DOHH2 (cell line): ENCODE measurements around the gene SNW1.
"Not testable (repeated sequence)": the region's sequence is repeated elsewhere in the genome, so short reads cannot be mapped to it uniquely, and the experiment has no call there.

Experiments
- H3F3A ChIP-seq: fragments of 200-600 bp; sonication (generic), shearing (Covaris generic); 2 replicates; pipeline ENCODE4 v1.6.0; 2016; ENCODE audit warnings: antibody characterized with exemption, mild to moderate bottlenecking; ENCODE audit not compliant: control insufficient read depth, insufficient read depth
- H3K27ac ChIP-seq: fragments of 200-600 bp; sonication (generic); 2 replicates; pipeline ENCODE4 v1.5.1; 2014; ENCODE audit warnings: low read depth, mild to moderate bottlenecking, low read length, moderate library complexity
- H3K27me3 ChIP-seq: fragments of 200-600 bp; sonication (generic); 2 replicates; pipeline ENCODE4 v1.6.1; 2014; ENCODE audit warnings: mild to moderate bottlenecking, low read length, mixed read lengths; ENCODE audit not compliant: control insufficient read depth
- H3K36me3 ChIP-seq: fragments of 200-600 bp; sonication (generic); 2 replicates; pipeline ENCODE4 v1.6.1; 2014; ENCODE audit warnings: mild to moderate bottlenecking, low read length, moderate library complexity, mixed read lengths; ENCODE audit not compliant: control insufficient read depth
- H3K4me1 ChIP-seq: fragments of 200-600 bp; sonication (generic); 2 replicates; pipeline ENCODE4 v1.6.1; 2014; ENCODE audit warnings: mild to moderate bottlenecking, low read length, mixed read lengths; ENCODE audit not compliant: control insufficient read depth
- H3K4me2 ChIP-seq: fragments of 200-600 bp; sonication (generic); 2 replicates; pipeline ENCODE4 v1.6.0; 2014; ENCODE audit warnings: mild to moderate bottlenecking, low read length, moderate library complexity
- H3K4me3 ChIP-seq: fragments of 200-600 bp; sonication (generic); 2 replicates; pipeline ENCODE4 v1.5.1; 2014; ENCODE audit warnings: mild to moderate bottlenecking, low read length, mixed read lengths
- H3K79me2 ChIP-seq: fragments of 200-600 bp; sonication (generic); 2 replicates; pipeline ENCODE4 v1.6.1; 2014; ENCODE audit warnings: mild to moderate bottlenecking, low read length, mixed read lengths; ENCODE audit not compliant: control insufficient read depth
- H3K9me2 ChIP-seq: fragments of 200-600 bp; sonication (generic); replicated peaks from 2 replicates; pipeline ENCODE4 v1.6.1; 2014; ENCODE audit warnings: mild to moderate bottlenecking, low read length, mixed read lengths; ENCODE audit not compliant: control insufficient read depth
- H3K9me3 ChIP-seq: fragments of 200-600 bp; sonication (generic); 2 replicates; pipeline ENCODE4 v1.6.1; 2014; ENCODE audit warnings: antibody characterized with exemption, low read length, mixed read lengths; ENCODE audit not compliant: control insufficient read depth, insufficient read depth
- H4K20me1 ChIP-seq: fragments of 200-600 bp; sonication (generic); 2 replicates; pipeline ENCODE4 v1.6.0; 2014; ENCODE audit warnings: low read depth, mild to moderate bottlenecking, antibody characterized with exemption, low read length, moderate library complexity; ENCODE audit not compliant: control insufficient read depth, insufficient read depth
- EZH2phosphoT487 ChIP-seq: fragments of 200-600 bp; sonication (generic); IDR thresholded peaks from 2 replicates; pipeline ENCODE4 v1.6.1; 2017; ENCODE audit warnings: borderline replicate concordance, mild to moderate bottlenecking, antibody characterized with exemption, low read length, moderate library complexity, mixed read lengths
- TF ChIP-seq, protein P1 (sequence below): fragments of 200-600 bp; sonication (generic); IDR thresholded peaks from one replicate; pipeline ENCODE4 v1.5.1; 2014; ENCODE audit warnings: antibody characterized with exemption, mild to moderate bottlenecking, low read depth, low read length; ENCODE audit not compliant: poor library complexity, severe bottlenecking

The SNW1 gene

DNA sequence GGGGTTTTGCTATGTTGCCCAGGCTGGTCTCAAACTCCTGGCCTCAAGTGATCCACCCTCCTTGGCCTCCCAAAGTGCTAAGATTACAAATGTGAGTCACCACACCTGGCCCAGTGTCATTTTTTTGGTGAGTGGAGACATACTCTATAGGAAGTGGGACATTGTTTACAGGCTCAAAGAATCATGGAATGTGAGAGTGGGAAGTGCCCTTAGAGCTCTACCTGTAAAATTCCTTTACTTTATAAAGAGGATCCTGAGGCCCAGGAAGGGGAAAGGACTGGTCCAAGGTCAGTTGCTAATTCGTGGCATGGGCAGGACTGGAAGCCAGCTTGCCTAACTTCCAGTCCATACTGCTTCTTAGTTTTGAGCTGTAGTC, 30.3 kb upstream of the SNW1 start:
- Histone ChIP-seq H3K4me3 (no peak overlapping the region), H3F3A (no peaks in the 10 kb centered on the region), H4K20me1 (no peaks in the 10 kb centered on the region), H3K36me3 (no peaks in the 10 kb centered on the region), H3K79me2 (no peaks in the 10 kb centered on the region), H3K9me3 (no peaks in the 10 kb centered on the region), H3K9me2 (no peaks in the 10 kb centered on the region), H3K4me2 (no peak overlapping the region), H3K27me3 (peaks cover 16% of the 10 kb centered on the region), H3K4me1 (peaks cover 1% of the 10 kb centered on the region), H3K27ac (no peak overlapping the region)
- TF ChIP-seq, protein P1, sequence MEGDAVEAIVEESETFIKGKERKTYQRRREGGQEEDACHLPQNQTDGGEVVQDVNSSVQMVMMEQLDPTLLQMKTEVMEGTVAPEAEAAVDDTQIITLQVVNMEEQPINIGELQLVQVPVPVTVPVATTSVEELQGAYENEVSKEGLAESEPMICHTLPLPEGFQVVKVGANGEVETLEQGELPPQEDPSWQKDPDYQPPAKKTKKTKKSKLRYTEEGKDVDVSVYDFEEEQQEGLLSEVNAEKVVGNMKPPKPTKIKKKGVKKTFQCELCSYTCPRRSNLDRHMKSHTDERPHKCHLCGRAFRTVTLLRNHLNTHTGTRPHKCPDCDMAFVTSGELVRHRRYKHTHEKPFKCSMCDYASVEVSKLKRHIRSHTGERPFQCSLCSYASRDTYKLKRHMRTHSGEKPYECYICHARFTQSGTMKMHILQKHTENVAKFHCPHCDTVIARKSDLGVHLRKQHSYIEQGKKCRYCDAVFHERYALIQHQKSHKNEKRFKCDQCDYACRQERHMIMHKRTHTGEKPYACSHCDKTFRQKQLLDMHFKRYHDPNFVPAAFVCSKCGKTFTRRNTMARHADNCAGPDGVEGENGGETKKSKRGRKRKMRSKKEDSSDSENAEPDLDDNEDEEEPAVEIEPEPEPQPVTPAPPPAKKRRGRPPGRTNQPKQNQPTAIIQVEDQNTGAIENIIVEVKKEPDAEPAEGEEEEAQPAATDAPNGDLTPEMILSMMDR: no peak
- TF ChIP-seq EZH2phosphoT487: no peak

DNA sequence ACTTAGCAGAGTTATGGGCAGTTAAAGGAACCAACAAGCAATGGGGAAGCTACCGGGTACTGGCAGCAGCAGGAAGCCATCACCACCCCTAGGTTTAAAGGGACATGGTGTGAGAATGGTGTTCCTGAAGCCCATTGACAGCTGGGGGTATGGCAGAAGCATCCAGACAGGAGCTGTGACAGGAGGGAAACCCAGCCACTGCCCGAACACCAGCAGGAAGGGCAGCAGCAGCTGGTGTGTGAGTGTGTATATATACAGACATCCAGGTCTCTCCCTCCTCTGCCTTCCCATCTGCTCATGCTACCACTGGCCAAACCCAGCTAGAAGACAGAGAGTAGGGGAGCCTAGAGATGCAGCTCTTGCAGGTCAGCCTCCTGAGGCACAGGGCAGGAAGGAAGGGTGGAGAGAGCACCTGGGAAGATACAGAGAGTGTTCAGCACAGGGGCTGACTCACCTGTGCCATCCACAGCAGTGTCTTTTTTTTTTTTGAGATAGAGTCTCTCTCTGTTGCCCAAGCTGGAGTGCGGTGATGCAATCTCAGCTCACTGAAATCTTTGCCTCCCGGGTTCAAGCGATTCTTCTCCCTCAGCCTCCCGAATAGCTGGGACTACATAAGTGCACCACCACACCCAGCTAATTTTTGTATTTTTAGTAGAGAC, 29.7 kb upstream of the SNW1 start:
- no peaks in the 10 kb centered on the region for H3K9me3 ChIP-seq
- H3K27ac ChIP-seq: no peak overlapping the region
- TF ChIP-seq, protein P1: no peak
- TF ChIP-seq EZH2phosphoT487: no peak
- no peaks in the 10 kb centered on the region for H4K20me1 ChIP-seq
- H3K4me2 ChIP-seq: no peak overlapping the region
- no peaks in the 10 kb centered on the region for H3K36me3 ChIP-seq
- H3K9me2 ChIP-seq: no peaks in the 10 kb centered on the region
- no peak overlapping the region for H3K4me3 ChIP-seq
- no peaks in the 10 kb centered on the region for H3K4me1 ChIP-seq
- H3F3A ChIP-seq: no peaks in the 10 kb centered on the region
- no peaks in the 10 kb centered on the region for H3K79me2 ChIP-seq
- peaks cover 16% of the 10 kb centered on the region for H3K27me3 ChIP-seq

GRCh38 chr14:77786148-77786547, 25.2 kb upstream of the SNW1 start:
- Histone ChIP-seq H3K4me1 (no peaks in the 10 kb centered on the region), H4K20me1 (no peaks in the 10 kb centered on the region), H3K4me3 (no peak overlapping the region), H3K27me3 (peaks cover 16% of the 10 kb centered on the region), H3F3A (no peaks in the 10 kb centered on the region), H3K36me3 (no peaks in the 10 kb centered on the region), H3K9me3 (no peaks in the 10 kb centered on the region), H3K4me2 (no peak overlapping the region), H3K9me2 (no peaks in the 10 kb centered on the region), H3K79me2 (no peaks in the 10 kb centered on the region), H3K27ac (no peak overlapping the region)
- TF ChIP-seq, protein P1: no peak
- TF ChIP-seq EZH2phosphoT487: no peak

DNA sequence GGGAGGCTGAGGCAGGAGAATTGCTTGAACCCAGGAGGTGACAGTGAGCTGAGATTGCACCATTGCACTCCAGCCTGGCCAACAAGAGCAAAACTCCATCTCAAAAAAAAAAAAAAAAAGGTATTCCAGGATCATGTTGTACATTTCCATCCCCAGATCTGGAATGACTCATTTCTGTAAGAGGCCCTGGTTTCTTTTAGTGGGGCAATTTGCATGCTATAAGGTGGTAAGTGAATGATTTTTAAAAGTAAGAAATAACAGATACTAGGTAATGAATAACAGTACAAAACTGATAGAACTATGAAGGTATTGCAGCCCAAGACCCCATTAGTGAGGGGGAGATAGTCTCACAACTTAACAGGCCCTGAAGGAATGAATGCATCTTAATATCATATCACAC, 21.2 kb upstream of the SNW1 start:
- Histone ChIP-seq H3K36me3 (no peaks in the 10 kb centered on the region), H3K79me2 (no peaks in the 10 kb centered on the region), H3K4me1 (no peaks in the 10 kb centered on the region), H3K9me2 (no peaks in the 10 kb centered on the region), H3F3A (no peaks in the 10 kb centered on the region), H4K20me1 (no peaks in the 10 kb centered on the region), H3K27me3 (peaks cover 5% of the 10 kb centered on the region), H3K4me3 (no peak overlapping the region), H3K4me2 (no peak overlapping the region), H3K9me3 (no peaks in the 10 kb centered on the region), H3K27ac (no peak overlapping the region)
- TF ChIP-seq EZH2phosphoT487: no peak
- TF ChIP-seq, protein P1: no peak

DNA sequence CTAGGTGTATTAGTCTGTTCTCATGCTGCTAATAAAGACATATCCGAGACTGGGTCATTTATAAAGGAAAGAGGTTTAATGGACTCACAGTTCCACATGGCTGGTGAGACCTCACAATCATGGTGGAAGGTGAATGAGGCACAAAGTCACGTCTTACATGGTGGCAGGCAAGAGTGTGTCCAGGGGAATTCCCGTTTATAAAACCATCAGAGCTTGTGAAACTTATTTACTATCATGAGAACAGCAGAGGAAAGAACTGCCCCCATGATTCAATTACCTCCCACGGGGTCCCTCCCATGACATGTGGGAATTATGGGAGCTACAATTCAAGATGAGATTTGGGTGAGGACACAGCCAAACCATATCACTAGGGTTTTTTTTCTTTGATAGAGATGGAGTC, 13.0 kb upstream of the SNW1 start:
- not testable (repeated sequence) for H3K9me2 ChIP-seq, H3K36me3 ChIP-seq, H3F3A ChIP-seq, H3K27me3 ChIP-seq, H3K4me3 ChIP-seq, H3K79me2 ChIP-seq, H4K20me1 ChIP-seq, H3K4me2 ChIP-seq, H3K4me1 ChIP-seq, H3K27ac ChIP-seq, H3K9me3 ChIP-seq
